GM21723 (cell line): ENCODE measurements around the gene POP5.
"Not testable (repeated sequence)": the region's sequence is repeated elsewhere in the genome, so short reads cannot be mapped to it uniquely, and the experiment has no call there.

ENCODE experiments used
- ATAC-seq: cut with Tn5 transposase; IDR thresholded peaks from one replicate; pipeline ENCODE4 v1.9.1; 2021; ENCODE audit warnings: mild to moderate bottlenecking, moderate library complexity; ENCODE audit not compliant: unreplicated experiment

POP5 gene

DNA sequence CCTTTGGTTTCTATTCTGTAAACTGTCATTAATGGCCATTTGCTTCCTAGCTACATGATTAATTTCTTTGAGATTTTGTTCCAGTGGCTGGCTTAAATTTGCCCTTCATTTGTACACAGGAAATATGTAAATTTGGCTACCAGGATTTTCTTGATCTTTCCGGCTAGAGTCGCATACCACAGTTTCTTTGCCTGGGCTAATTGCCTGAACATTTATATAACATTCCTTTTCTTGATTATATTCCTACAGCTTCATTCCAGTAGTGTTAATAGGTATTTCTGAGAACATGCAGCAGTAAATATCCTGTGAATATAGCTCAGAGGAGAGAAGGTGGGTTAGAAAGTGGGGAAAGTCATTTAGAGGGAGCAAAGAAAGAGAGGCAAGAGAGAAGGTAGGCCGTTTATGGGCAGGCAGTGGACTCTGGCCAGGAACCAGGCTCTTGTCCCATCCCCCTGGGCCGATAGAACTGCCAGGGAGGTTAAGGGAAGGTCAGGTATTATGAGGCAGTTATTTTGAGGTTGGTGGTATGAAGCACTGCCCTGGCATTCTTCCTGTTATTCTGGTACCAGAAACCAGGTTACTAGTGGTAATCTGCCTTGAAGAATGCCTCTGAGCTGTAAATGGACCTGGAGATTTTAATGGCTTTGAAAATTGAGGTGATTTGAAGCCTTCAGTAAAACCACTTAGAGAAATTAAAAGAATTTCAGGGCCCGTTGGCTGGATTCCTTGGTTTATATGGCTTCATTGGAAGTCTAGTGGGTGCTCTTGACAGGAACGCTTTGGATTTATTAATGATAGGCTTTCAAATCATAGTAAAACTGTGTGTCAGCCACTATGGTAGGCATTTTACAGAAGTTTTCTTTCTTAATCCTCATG is 42.7 kb downstream of the POP5 start:
- ATAC-seq = no peak

DNA sequence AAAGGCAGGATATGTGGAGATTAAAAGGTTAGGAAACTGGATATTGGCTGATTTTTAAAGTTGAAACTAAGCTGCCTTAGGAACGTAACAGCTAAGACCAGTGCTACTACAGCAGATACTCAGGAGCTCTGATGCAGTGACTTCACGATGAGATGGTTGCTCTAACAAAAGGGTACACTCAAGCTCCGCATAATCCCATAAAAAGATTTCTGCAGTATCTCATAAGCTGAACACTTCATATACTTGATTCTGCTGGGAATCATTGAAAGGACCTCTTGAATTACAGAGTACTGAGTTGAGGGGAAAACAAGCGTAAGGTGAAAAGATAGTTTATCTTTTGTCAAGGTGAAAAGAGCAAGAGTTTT is 43.4 kb downstream of the POP5 start:
- no peak for ATAC-seq

DNA sequence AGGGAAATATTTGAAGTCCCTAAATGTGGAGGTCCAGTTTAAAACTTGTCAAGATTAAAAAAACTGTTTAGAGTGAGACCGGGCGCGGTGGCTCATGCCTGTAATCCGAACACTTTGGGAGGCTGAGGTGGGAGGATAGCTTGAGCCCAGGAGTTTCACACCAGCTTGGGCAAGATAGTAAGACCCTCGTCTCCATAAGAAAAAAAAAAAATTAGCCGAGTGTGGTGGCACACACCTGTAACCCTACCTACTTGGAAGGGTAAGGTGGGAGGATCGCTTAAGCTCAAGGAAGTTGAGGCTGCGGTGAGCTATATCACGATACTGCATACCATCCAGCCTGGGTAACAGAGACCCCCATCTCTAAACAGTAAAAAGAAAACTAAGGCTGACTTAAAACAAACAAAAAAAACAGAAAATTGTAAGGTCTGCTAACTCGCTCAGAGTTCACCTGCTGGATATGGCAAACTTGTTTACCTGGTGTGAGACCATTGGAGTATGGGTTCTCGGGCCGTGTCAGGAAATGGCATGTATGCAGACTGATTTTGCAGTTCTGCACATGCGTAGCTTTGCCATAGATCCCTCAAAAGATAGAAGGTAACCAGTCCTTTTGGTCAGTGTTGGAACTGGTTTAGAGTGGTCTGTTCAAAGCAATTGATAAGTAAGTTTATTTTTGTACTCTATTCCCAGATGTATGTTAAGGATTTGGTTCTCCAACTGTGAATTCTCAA is 45.0 kb downstream of the POP5 start:
- ATAC-seq = no peak

- ATAC-seq = peak; percentile 32
Observed at GRCh38 chr12:120534703-120535655, 46.2 kb downstream of the POP5 start.

- peak; percentile 61 for ATAC-seq
Observed at GRCh38 chr12:120534203-120534702, 46.9 kb downstream of the POP5 start, which contains the start of gene RNF10. Gene RNF10 (plus strand): TSS chr12:120534356. CDS start chr12:120534812, 456 bp downstream.

GRCh38 chr12:120532701-120533238 is 48.4 kb downstream of the POP5 start:
- no peak for ATAC-seq

GRCh38 chr12:120530418-120530761 is 50.8 kb downstream of the POP5 start:
- not testable (repeated sequence) for ATAC-seq

DNA sequence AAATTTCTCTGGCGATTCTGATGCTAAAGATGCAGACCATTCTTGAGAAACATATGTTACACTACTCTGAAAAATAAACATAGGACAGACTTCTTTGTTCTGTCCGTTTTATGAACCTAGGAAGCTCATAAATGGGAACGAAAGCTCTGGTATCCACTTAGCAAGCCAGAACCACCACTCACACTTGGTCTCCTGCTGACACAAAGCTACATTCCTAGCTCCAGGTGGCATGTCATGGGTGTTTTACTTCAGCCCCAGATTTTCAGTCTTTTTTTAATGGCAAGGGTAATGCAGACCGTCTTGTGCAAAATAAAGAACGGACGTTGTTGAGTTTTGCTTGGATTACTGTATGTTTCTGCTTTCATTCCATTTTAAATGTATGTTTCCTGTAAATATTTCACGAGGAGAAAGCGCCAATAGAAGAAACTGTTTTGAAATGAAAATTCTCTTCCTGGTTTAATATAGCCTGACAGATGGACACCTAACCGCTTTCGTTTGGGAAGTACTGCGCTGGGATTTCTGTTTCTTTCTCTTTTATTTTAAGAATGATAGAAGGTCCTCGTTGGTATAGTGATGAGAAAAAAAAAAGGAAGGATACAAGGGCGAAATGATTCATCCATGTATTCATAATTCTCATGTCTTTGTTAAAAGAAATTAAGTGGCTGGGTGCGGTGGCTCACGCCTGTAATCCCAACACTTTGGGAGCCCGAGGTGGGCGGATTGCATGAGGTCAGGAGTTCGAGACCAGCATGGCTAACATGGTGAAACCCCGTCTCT is 51.4 kb downstream of the POP5 start:
- no peak for ATAC-seq

GRCh38 chr12:120528861-120529525 is 52.2 kb downstream of the POP5 start, which contains the start of gene COQ5:
Gene COQ5 (minus strand): TSS chr12:120529158. CDS start chr12:120529141, 17 bp downstream.
- peak; percentile 79 for ATAC-seq
